ENCODE data around the gene DMRT1. TPM values are rescaled to one million over a fixed set of nuclear protein-coding genes. Genes with fewer than 3 reads are reported as not detected.
A peak's percentile ranks its signal among the peaks of the same experiment; 100 is the strongest.
"Not testable (repeated sequence)": the region's sequence is repeated elsewhere in the genome, so short reads cannot be mapped to it uniquely, and the experiment has no call there.

The DMRT1 gene
- total RNA-seq, 2 experiments from 2014 or later, result not detected

DNA sequence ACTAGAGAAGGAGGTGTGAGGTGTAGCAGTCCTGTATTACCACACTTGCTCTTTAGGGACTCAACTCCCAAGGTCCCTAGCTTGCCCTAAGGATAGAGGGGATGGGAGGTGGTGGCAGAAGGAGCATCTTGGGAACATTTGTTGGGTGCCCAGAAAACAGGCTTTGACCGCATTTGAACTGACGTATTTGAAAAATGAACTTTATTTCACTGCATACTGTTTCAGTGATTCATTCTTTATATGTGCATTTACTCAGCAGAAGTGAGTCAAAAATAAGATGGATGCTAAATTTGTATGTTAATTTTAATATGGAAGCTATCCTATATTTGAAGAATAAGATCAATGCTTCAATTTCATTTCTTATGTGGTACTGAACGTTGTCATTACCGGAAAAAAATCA is 153.7 kb downstream of the DMRT1 start:
- no peak overlapping the region for H3K4me3 Mint-ChIP-seq
- H3K27me3 Mint-ChIP-seq, result peaks cover 24% of the 10 kb centered on the region
- H3K9me3 Mint-ChIP-seq, result no peaks in the 10 kb centered on the region
- DNase-seq (no peak), ATAC-seq (ENCODE audit: low read depth) (no peak)
- no peak overlapping the region for H3K27ac Mint-ChIP-seq
- H3K36me3 Mint-ChIP-seq, result no peaks in the 10 kb centered on the region
- POLR2A ChIA-PET, result no interaction called here
- peaks cover 7% of the 10 kb centered on the region for H3K4me1 Mint-ChIP-seq

DNA sequence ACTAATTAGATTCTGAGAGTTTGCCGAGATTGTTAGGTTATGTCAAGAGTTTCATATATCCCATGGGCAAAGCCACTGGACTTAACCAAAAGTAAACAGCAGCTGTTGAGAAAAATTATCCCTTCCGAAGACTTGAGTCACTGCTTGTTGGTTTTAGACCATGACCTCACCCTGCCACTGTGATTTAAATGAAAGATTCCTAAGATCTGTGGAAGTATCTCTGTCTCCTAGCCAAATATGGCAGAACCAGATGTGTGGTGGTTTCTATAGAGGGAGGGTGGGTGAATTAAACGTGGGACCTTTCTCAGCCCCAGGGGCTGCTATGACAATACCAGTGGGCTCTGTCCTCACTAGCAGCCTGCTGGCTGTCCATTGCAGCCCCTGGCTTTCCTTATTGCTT is 154.3 kb downstream of the DMRT1 start:
- no peak overlapping the region for H3K4me3 Mint-ChIP-seq
- DNase-seq (no peak), ATAC-seq (ENCODE audit: low read depth) (no peak)
- peaks cover 7% of the 10 kb centered on the region for H3K4me1 Mint-ChIP-seq
- H3K27ac Mint-ChIP-seq, result no peak overlapping the region
- POLR2A ChIA-PET, result no interaction called here
- H3K36me3 Mint-ChIP-seq, result no peaks in the 10 kb centered on the region
- H3K9me3 Mint-ChIP-seq, result no peaks in the 10 kb centered on the region
- H3K27me3 Mint-ChIP-seq, result peaks cover 21% of the 10 kb centered on the region

- H3K4me3 Mint-ChIP-seq; H3K27me3 Mint-ChIP-seq; ATAC-seq (ENCODE audit: low read depth); H3K36me3 Mint-ChIP-seq; POLR2A ChIA-PET; H3K27ac Mint-ChIP-seq; H3K9me3 Mint-ChIP-seq; H3K4me1 Mint-ChIP-seq; DNase-seq: not testable (repeated sequence)
Observed at GRCh38 chr9:998299-999110, 157.0 kb downstream of the DMRT1 start.

DNA sequence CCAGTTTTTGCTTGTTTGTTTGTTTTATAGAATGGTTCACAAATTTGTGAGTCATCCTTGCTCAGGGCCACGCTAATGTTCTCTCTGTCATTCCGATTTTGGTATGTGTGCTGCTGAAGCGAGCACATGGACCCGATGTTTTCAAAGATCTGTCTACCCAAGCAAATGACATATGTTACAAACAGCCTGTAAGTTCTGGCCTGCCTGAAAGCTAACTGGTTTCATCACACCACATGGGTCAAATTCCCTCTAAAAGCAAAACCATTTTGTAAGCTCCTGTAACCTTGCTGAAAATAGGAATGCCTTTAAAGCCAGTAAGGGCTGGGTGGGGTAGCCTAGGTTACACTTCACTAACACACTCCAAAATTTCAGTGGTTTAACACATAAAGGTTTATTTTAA is 160.3 kb downstream of the DMRT1 start:
- peak overlapping the region; percentile 32 for H3K27ac Mint-ChIP-seq
- H3K4me3 Mint-ChIP-seq, result no peak overlapping the region
- H3K9me3 Mint-ChIP-seq, result no peaks in the 10 kb centered on the region
- H3K27me3 Mint-ChIP-seq, result peaks cover 8% of the 10 kb centered on the region
- POLR2A ChIA-PET, result no interaction called here
- DNase-seq, result no peak
- H3K4me1 Mint-ChIP-seq, result peaks cover 8% of the 10 kb centered on the region
- no peaks in the 10 kb centered on the region for H3K36me3 Mint-ChIP-seq
- ATAC-seq (ENCODE audit: low read depth), result no peak

DNA sequence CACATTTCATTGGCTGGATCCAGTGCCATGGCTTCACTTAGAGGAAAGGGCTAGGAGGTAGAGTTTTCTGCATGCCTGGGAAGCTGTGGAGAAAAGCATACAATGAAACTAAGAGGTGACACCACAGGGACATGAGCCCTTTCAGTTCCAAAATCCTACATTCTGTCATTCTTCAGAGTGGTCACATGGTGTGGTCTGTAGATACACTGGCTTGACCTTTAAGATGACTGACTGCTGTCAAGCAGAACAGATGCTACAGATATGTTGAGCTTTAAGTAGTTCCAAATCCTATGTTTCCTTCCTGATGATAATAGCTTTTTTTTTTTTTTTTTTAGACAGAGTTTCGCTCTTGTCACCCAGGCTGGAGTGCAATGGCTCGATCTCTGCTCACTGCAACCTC is 161.2 kb downstream of the DMRT1 start:
- Mint-ChIP-seq H3K27ac (no peak overlapping the region), H3K4me1 (peaks cover 8% of the 10 kb centered on the region), H3K36me3 (no peaks in the 10 kb centered on the region), H3K9me3 (no peaks in the 10 kb centered on the region), H3K27me3 (peaks cover 11% of the 10 kb centered on the region), H3K4me3 (no peak overlapping the region)
- POLR2A ChIA-PET, result no interaction called here
- DNase-seq, result no peak
- no peak for ATAC-seq (ENCODE audit: low read depth)

GRCh38 chr9:1005043-1005667 is 163.7 kb downstream of the DMRT1 start:
- ATAC-seq (ENCODE audit: low read depth), result peak; percentile 65
- Mint-ChIP-seq H3K4me1 (peaks cover 12% of the 10 kb centered on the region), H3K27ac (no peak overlapping the region), H3K36me3 (no peaks in the 10 kb centered on the region), H3K9me3 (no peaks in the 10 kb centered on the region), H3K27me3 (peaks cover 21% of the 10 kb centered on the region), H3K4me3 (no peak overlapping the region)
- POLR2A ChIA-PET, result no interaction called here
- no peak for DNase-seq

GRCh38 chr9:1007312-1007711 is 165.8 kb downstream of the DMRT1 start:
- DNase-seq (no peak), ATAC-seq (ENCODE audit: low read depth) (no peak)
- Mint-ChIP-seq H3K27ac (no peak overlapping the region), H3K9me3 (no peaks in the 10 kb centered on the region), H3K27me3 (peaks cover 21% of the 10 kb centered on the region), H3K36me3 (no peaks in the 10 kb centered on the region), H3K4me1 (peaks cover 12% of the 10 kb centered on the region), H3K4me3 (no peak overlapping the region)
- POLR2A ChIA-PET, result no interaction called here

DNA sequence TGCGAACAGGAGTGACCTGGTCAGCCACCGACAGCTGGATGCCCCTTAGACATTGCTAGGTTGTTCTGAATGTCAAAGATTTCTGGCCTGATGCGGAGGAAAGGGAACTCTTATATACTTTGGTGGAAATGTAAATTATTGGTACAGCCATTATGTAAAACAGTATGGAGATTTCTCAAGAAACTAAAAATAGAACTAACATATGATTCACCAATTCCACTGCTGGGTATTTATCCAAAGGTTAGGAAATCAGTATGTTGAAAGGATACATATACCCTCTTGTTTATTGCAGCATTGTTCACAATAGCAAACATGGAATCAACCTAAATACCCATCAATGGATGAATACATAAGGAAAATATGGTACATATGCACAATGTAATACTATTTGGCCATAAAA is 166.7 kb downstream of the DMRT1 start:
- Mint-ChIP-seq H3K4me1 (peaks cover 12% of the 10 kb centered on the region), H3K27ac (no peak overlapping the region), H3K36me3 (no peaks in the 10 kb centered on the region), H3K27me3 (peaks cover 21% of the 10 kb centered on the region), H3K9me3 (no peaks in the 10 kb centered on the region), H3K4me3 (peak overlapping the region; percentile 3)
- ATAC-seq (ENCODE audit: low read depth) (no peak), DNase-seq (no peak)
- POLR2A ChIA-PET, result no interaction called here

DNA sequence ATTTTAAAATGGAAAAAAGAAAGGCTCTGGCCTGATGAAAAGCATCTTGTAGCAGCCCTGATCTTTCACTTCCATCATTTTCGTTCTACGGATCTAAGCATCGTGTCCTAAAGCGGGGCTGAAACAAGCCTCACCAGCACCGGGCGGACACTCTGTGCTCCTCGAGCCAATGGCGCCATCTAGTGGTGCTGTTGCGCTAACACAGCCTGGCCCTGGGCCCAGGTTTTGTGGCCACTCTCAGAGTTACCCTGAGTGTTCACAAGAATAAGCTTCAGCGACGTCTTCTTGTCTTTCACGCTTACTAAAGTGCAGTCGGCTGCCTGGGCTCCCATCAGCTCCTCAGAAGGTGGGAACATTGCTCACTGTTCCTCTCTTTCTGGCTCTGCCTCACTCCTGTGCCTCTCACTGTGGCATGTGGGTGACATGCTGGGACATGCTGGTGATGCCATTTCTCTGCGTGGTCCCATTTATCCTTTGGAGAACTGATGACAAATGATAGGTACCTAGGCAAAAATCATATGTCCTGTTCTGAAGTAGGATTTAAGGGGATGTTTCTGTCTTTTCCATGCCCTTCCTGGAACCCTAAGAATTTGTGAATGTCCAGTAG is 167.7 kb downstream of the DMRT1 start:
- Mint-ChIP-seq H3K27ac (no peak overlapping the region), H3K36me3 (no peaks in the 10 kb centered on the region), H3K4me3 (no peak overlapping the region), H3K27me3 (peaks cover 26% of the 10 kb centered on the region), H3K4me1 (peaks cover 12% of the 10 kb centered on the region), H3K9me3 (no peaks in the 10 kb centered on the region)
- POLR2A ChIA-PET, result interaction anchor here (0.6 to 1.2 kb wide), 2 partner anchors 115 to 539 kb away, joined by 3 read pairs; no protein-coding TSS in a partner anchor
- peak; percentile 78 for DNase-seq
- ATAC-seq (ENCODE audit: low read depth), result peak; percentile 96

DNA sequence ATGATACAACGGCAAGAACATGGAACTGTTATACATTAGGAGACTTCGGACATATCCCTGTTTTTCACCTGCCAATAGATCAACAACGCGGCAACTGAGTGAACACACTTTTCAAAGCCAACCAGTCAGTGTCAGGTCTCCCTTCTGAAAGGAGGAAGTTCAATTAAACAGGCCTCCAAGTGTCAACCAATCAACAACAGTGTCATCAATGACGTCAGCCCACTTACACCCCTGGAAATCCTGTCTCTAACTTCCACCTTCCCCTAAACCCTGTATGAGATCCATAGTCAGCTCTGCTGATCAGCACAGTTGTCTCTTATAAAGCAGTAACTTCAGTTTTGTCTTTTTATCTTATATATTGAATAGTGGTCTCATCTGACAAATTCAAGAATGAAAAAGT is 171.5 kb downstream of the DMRT1 start:
- DNase-seq, result no peak
- H3K27ac Mint-ChIP-seq, result no peak overlapping the region
- H3K4me3 Mint-ChIP-seq, result no peak overlapping the region
- POLR2A ChIA-PET, result no interaction called here
- H3K9me3 Mint-ChIP-seq, result no peaks in the 10 kb centered on the region
- H3K27me3 Mint-ChIP-seq, result peaks cover 30% of the 10 kb centered on the region
- H3K36me3 Mint-ChIP-seq, result no peaks in the 10 kb centered on the region
- peaks cover 4% of the 10 kb centered on the region for H3K4me1 Mint-ChIP-seq
- no peak for ATAC-seq (ENCODE audit: low read depth)

- H3K9me3 Mint-ChIP-seq, result no peaks in the 10 kb centered on the region
- no peak overlapping the region for H3K27ac Mint-ChIP-seq
- DNase-seq (no peak), ATAC-seq (ENCODE audit: low read depth) (no peak)
- POLR2A ChIA-PET, result no interaction called here
- H3K36me3 Mint-ChIP-seq, result no peaks in the 10 kb centered on the region
- H3K4me1 Mint-ChIP-seq, result peaks cover 3% of the 10 kb centered on the region
- H3K4me3 Mint-ChIP-seq, result no peak overlapping the region
- H3K27me3 Mint-ChIP-seq, result peaks cover 24% of the 10 kb centered on the region
Observed at GRCh38 chr9:1014225-1014624, 172.7 kb downstream of the DMRT1 start.

- POLR2A ChIA-PET, result no interaction called here
Observed at GRCh38 chr9:1014640-1015039, 173.1 kb downstream of the DMRT1 start.

GRCh38 chr9:1018121-1018520 is 176.6 kb downstream of the DMRT1 start:
- no peaks in the 10 kb centered on the region for H3K9me3 Mint-ChIP-seq
- no peak for ATAC-seq (ENCODE audit: low read depth)
- no peaks in the 10 kb centered on the region for H3K36me3 Mint-ChIP-seq
- H3K27ac Mint-ChIP-seq, result no peak overlapping the region
- no peak overlapping the region for H3K4me3 Mint-ChIP-seq
- POLR2A ChIA-PET, result no interaction called here
- H3K27me3 Mint-ChIP-seq, result peaks cover 24% of the 10 kb centered on the region
- H3K4me1 Mint-ChIP-seq, result peaks cover 1% of the 10 kb centered on the region
- DNase-seq, result no peak

More at GRCh38 chr9:1014640-1015039, 173.1 kb downstream of the DMRT1 start:
- no peak for ATAC-seq (ENCODE audit: low read depth)
- Mint-ChIP-seq H3K9me3 (no peaks in the 10 kb centered on the region), H3K27ac (no peak overlapping the region), H3K4me1 (peaks cover 1% of the 10 kb centered on the region), H3K4me3 (no peak overlapping the region), H3K27me3 (peaks cover 24% of the 10 kb centered on the region), H3K36me3 (no peaks in the 10 kb centered on the region)
- no peak for DNase-seq
